Measurements from ENCODE around the gene CTNNA1.

DNA sequence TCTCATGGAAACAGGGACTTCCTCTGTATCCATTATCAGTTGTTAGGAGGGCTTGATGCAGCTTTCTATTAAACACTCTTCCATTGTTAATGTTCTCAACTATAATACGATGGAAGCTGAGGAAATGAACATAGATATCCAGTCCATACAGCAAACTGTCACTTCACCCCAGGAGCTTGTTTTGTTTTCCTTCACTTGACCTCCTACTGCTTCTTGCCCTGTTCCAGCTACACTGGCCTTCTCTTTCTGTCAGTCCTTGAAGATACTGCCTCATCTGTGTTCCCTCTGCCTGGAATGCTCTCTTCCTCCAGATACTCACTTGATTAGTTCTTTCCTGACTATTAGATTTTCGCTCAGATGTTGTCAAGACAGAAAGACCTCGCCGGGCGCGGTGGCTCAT is 17.1 kb downstream of the CTNNA1 start:
- TF ChIP-seq EZH2phosphoT487 (IDR thresholded peaks at IDR 0.05; ENCODE audit: insufficient read depth, low read depth) (no peak), EZH2 (IDR thresholded peaks at IDR 0.05; ENCODE audit: insufficient read depth, poor library complexity, severe bottlenecking) (no peak)
